WTC11 (cell line): ENCODE measurements around the gene YOD1. TPM values are rescaled to one million over a fixed set of nuclear protein-coding genes. Genes with fewer than 3 reads are reported as not detected.

Experiments used
- ATAC-seq: fragments of 200-7000 bp; cut with Tn5 transposase; 2 replicates; pipeline ENCODE4 v1.10.0; 2021; ENCODE audit warnings: mild to moderate bottlenecking, moderate library complexity
- CTCF ChIA-PET: fragments of 300-600 bp; sonication (Branson Sonifier 250); formaldehyde crosslinking; loops from one replicate; lab custom pipeline; 2021; ENCODE audit warnings: antibody characterized with exemption; lab: Charles Lee
- POLR2A ChIA-PET: fragments of 350-600 bp; sonication (Branson Sonifier 250); formaldehyde crosslinking; loops from one replicate; lab custom pipeline; 2021; ENCODE audit warnings: antibody characterized with exemption; lab: Charles Lee
- DNase-seq: peaks from one replicate; pipeline ENCODE4 v3.0.0; 2021; ENCODE audit warnings: low spot score
- H3K27ac Mint-ChIP-seq: 2 replicates; pipeline ENCODE4 v1.8.0; 2021; ENCODE audit warnings: mixed read lengths
- H3K27me3 Mint-ChIP-seq: 2 replicates; pipeline ENCODE4 v1.8.0; 2021; ENCODE audit warnings: low read depth, mild to moderate bottlenecking, moderate library complexity, mixed read lengths
- H3K36me3 Mint-ChIP-seq: 2 replicates; pipeline ENCODE4 v1.8.0; 2021; ENCODE audit warnings: mixed read lengths
- H3K4me1 Mint-ChIP-seq: 2 replicates; pipeline ENCODE4 v1.8.0; 2022; ENCODE audit warnings: mixed read lengths
- H3K4me3 Mint-ChIP-seq: 2 replicates; pipeline ENCODE4 v1.8.0; 2021; ENCODE audit warnings: mild to moderate bottlenecking, moderate library complexity, mixed read lengths
- H3K9me3 Mint-ChIP-seq: 2 replicates; pipeline ENCODE4 v1.8.0; 2021; ENCODE audit warnings: mixed read lengths
- CREB1 ChIP-seq: sonication (generic); formaldehyde crosslinking; IDR thresholded peaks from 2 replicates; pipeline ENCODE4 v1.8.0; 2023; ENCODE audit warnings: mild to moderate bottlenecking, missing genetic modification reagents
- FOXK1 ChIP-seq: sonication (generic); formaldehyde crosslinking; IDR thresholded peaks from 2 replicates; pipeline ENCODE4 v1.8.0; 2022; ENCODE audit warnings: mild to moderate bottlenecking, moderate library complexity, missing genetic modification reagents
- GRHL2 ChIP-seq: fragments of 250-450 bp; sonication (Bioruptor Pico); IDR thresholded peaks from 2 replicates; pipeline ENCODE4 v1.8.0; 2022; ENCODE audit warnings: mild to moderate bottlenecking, moderate library complexity; ENCODE audit not compliant: insufficient replicate concordance, severe bottlenecking
- HMGA2 ChIP-seq: fragments of 250-450 bp; sonication (Bioruptor Pico); IDR thresholded peaks from 2 replicates; pipeline ENCODE4 v1.4.0; 2021; ENCODE audit warnings: mild to moderate bottlenecking, moderate library complexity
- NR3C1 ChIP-seq: sonication (generic); formaldehyde crosslinking; conservative IDR thresholded peaks from 2 replicates; pipeline ENCODE4 v1.8.1; 2023; ENCODE audit warnings: low read depth, mild to moderate bottlenecking, missing genetic modification reagents
- RORB ChIP-seq: fragments of 250-450 bp; sonication (Bioruptor Pico); IDR thresholded peaks from 2 replicates; pipeline ENCODE4 v1.9.0; 2021; ENCODE audit warnings: mild to moderate bottlenecking
- TEAD4 ChIP-seq: sonication (generic); formaldehyde crosslinking; IDR thresholded peaks from 2 replicates; pipeline ENCODE4 v1.8.0; 2022; ENCODE audit warnings: mild to moderate bottlenecking, missing genetic modification reagents
- ZBTB21 ChIP-seq: sonication (generic); formaldehyde crosslinking; IDR thresholded peaks from 2 replicates; pipeline ENCODE4 v1.8.1; 2023; ENCODE audit warnings: mild to moderate bottlenecking, missing genetic modification reagents, borderline replicate concordance
- ZNF121 ChIP-seq: sonication (generic); formaldehyde crosslinking; IDR thresholded peaks from 2 replicates; pipeline ENCODE4 v1.8.0; 2023; ENCODE audit warnings: missing genetic modification reagents
- ZNF423 ChIP-seq: fragments of 250-450 bp; sonication (Bioruptor Pico); IDR thresholded peaks from 2 replicates; pipeline ENCODE4 v2.1.2; 2022; ENCODE audit warnings: mild to moderate bottlenecking, moderate library complexity
- total RNA-seq: library from RNA; stranded (reverse); gene quantifications from 3 replicates; pipeline ENCODE4 v1.2.3, GENCODE V29; 2021
- TF ChIP-seq, protein P1 (sequence below): sonication (generic); formaldehyde crosslinking; IDR thresholded peaks from 2 replicates; pipeline ENCODE4 v1.8.0; 2022; ENCODE audit warnings: mild to moderate bottlenecking, missing genetic modification reagents
- TF ChIP-seq, protein P2 (sequence below): sonication (generic); formaldehyde crosslinking; IDR thresholded peaks from 2 replicates; pipeline ENCODE4 v1.8.1; 2022; ENCODE audit warnings: mild to moderate bottlenecking, missing genetic modification reagents, moderate library complexity, borderline replicate concordance
- TF ChIP-seq, protein P3 (sequence below): sonication (generic); formaldehyde crosslinking; IDR thresholded peaks from 2 replicates; pipeline ENCODE4 v1.8.0; 2022; ENCODE audit warnings: mild to moderate bottlenecking, missing genetic modification reagents
- TF ChIP-seq, protein P4 (sequence below): fragments of 250-450 bp; sonication (Bioruptor Pico); IDR thresholded peaks from 2 replicates; pipeline ENCODE4 v2.1.2; 2022; ENCODE audit warnings: mild to moderate bottlenecking, moderate library complexity

The YOD1 gene
- total RNA-seq, 1 experiment from 2014 or later, result 12.0 TPM

- TF ChIP-seq, protein P1, sequence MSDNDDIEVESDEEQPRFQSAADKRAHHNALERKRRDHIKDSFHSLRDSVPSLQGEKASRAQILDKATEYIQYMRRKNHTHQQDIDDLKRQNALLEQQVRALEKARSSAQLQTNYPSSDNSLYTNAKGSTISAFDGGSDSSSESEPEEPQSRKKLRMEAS (CRISPR knock-in tag), result no peak
- no peak for TF ChIP-seq ZNF121 (CRISPR knock-in tag)
- TF ChIP-seq, protein P2, sequence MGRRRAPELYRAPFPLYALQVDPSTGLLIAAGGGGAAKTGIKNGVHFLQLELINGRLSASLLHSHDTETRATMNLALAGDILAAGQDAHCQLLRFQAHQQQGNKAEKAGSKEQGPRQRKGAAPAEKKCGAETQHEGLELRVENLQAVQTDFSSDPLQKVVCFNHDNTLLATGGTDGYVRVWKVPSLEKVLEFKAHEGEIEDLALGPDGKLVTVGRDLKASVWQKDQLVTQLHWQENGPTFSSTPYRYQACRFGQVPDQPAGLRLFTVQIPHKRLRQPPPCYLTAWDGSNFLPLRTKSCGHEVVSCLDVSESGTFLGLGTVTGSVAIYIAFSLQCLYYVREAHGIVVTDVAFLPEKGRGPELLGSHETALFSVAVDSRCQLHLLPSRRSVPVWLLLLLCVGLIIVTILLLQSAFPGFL (CRISPR knock-in tag), result no peak
These were observed 25.4 kb upstream of the YOD1 start (continued) for GRCh38 chr1:207076181-207076955.

- Mint-ChIP-seq H3K27me3 (no peaks in the 10 kb centered on the region), H3K4me3 (no peak overlapping the region), H3K36me3 (peaks cover 23% of the 10 kb centered on the region), H3K4me1 (peaks cover 12% of the 10 kb centered on the region), H3K27ac (no peak overlapping the region), H3K9me3 (no peaks in the 10 kb centered on the region)
- DNase-seq (no peak), ATAC-seq (no peak)
- CTCF ChIA-PET, result interaction anchor here (0.9 kb wide), 1 partner anchor 92 kb away, joined by 3 read pairs; no protein-coding TSS in a partner anchor
- TF ChIP-seq TEAD4 (CRISPR knock-in tag) (no peak), ZNF423 (no peak), HMGA2 (CRISPR knock-in tag) (no peak), ZBTB21 (CRISPR knock-in tag) (no peak)
- POLR2A ChIA-PET, result no interaction called here
These were observed 23.2 kb upstream of the YOD1 start for GRCh38 chr1:207073906-207074820.

DNA sequence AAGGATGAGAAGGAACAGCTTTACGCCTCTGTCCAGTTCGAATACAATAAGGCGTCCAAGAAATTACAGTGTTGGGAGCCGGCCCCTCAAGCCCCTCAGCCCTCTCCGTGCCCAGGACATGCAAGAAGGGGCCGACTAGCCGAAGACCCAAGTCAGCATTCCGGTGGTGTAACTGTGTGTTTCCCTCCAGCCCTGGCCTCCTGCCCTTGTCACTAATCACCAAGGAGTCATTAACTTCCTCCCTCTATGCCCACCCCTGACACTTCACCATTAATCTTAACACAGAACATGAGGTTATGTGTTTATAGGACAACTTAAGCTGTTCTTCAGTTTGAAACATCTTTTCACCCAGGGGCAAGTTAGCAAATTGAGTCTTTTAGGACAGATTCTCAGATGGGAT lies 21.2 kb upstream of the YOD1 start:
- Mint-ChIP-seq H3K9me3 (no peaks in the 10 kb centered on the region), H3K36me3 (peaks cover 38% of the 10 kb centered on the region), H3K27me3 (no peaks in the 10 kb centered on the region), H3K4me1 (no peaks in the 10 kb centered on the region), H3K4me3 (no peak overlapping the region), H3K27ac (no peak overlapping the region)
- no peak for ATAC-seq
- DNase-seq, result no peak
- ChIA-PET POLR2A (no interaction called here), CTCF (no interaction called here)
- TF ChIP-seq GRHL2 (CRISPR knock-in tag), result no peak

- no peak for DNase-seq
- no peak overlapping the region for H3K4me3 Mint-ChIP-seq
- ATAC-seq, result no peak
- no peaks in the 10 kb centered on the region for H3K9me3 Mint-ChIP-seq
- H3K27me3 Mint-ChIP-seq, result no peaks in the 10 kb centered on the region
- peaks cover 41% of the 10 kb centered on the region for H3K36me3 Mint-ChIP-seq
- H3K4me1 Mint-ChIP-seq, result no peaks in the 10 kb centered on the region
- ChIA-PET POLR2A (interaction anchor here (0.5 kb wide), 1 partner anchor 31 kb away, joined by 3 read pairs; no protein-coding TSS in a partner anchor), CTCF (no interaction called here)
- H3K27ac Mint-ChIP-seq, result no peak overlapping the region
- TF ChIP-seq TEAD4 (CRISPR knock-in tag) (no peak), NR3C1 (CRISPR knock-in tag) (no peak), FOXK1 (CRISPR knock-in tag) (no peak), GRHL2 (CRISPR knock-in tag) (no peak), CREB1 (CRISPR knock-in tag) (no peak), RORB (CRISPR knock-in tag) (no peak)
- TF ChIP-seq, protein P3, sequence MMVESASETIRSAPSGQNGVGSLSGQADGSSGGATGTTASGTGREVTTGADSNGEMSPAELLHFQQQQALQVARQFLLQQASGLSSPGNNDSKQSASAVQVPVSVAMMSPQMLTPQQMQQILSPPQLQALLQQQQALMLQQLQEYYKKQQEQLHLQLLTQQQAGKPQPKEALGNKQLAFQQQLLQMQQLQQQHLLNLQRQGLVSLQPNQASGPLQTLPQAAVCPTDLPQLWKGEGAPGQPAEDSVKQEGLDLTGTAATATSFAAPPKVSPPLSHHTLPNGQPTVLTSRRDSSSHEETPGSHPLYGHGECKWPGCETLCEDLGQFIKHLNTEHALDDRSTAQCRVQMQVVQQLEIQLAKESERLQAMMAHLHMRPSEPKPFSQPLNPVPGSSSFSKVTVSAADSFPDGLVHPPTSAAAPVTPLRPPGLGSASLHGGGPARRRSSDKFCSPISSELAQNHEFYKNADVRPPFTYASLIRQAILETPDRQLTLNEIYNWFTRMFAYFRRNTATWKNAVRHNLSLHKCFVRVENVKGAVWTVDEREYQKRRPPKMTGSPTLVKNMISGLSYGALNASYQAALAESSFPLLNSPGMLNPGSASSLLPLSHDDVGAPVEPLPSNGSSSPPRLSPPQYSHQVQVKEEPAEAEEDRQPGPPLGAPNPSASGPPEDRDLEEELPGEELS (CRISPR knock-in tag), result no peak
- TF ChIP-seq, protein P4, sequence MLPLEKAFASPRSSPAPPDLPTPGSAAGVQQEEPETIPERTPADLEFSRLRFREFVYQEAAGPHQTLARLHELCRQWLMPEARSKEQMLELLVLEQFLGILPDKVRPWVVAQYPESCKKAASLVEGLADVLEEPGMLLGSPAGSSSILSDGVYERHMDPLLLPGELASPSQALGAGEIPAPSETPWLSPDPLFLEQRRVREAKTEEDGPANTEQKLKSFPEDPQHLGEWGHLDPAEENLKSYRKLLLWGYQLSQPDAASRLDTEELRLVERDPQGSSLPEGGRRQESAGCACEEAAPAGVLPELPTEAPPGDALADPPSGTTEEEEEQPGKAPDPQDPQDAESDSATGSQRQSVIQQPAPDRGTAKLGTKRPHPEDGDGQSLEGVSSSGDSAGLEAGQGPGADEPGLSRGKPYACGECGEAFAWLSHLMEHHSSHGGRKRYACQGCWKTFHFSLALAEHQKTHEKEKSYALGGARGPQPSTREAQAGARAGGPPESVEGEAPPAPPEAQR, result no peak
These were observed 20.4 kb upstream of the YOD1 start for GRCh38 chr1:207071426-207071825.
